Mesodermal cell (in vitro differentiated cells): ENCODE results near the gene DPF3.

Experiments
- H3K27ac ChIP-seq: 2 replicates; pipeline ENCODE4 v1.7.0; 2013; ENCODE audit warnings: mild to moderate bottlenecking, low read depth, low read length, moderate library complexity; ENCODE audit not compliant: severe bottlenecking
- H3K36me3 ChIP-seq: 2 replicates; pipeline ENCODE4 v1.7.1; 2013; ENCODE audit warnings: mild to moderate bottlenecking, low read length, moderate library complexity; ENCODE audit not compliant: control insufficient read depth, insufficient read depth
- H3K4me1 ChIP-seq: one replicate; pipeline ENCODE4 v1.7.1; 2013; ENCODE audit warnings: mild to moderate bottlenecking, low read length; ENCODE audit not compliant: insufficient read depth, control insufficient read depth, poor library complexity, severe bottlenecking
- H3K4me3 ChIP-seq: 2 replicates; pipeline ENCODE4 v1.7.0; 2013; ENCODE audit warnings: low read length, control low read depth, mild to moderate bottlenecking; ENCODE audit not compliant: insufficient read depth, poor library complexity, severe bottlenecking; ENCODE audit errors: extremely low read depth
- H3K9me3 ChIP-seq: 2 replicates; pipeline ENCODE4 v1.7.1; 2013; ENCODE audit warnings: mild to moderate bottlenecking, low read length, moderate library complexity; ENCODE audit not compliant: control insufficient read depth
- WGBS, 2 experiments: methylation state at CpG; one replicate each; pipeline ENCODE4 v1.1.5; 2013; ENCODE audit warnings: missing lambda C conversion rate in 2 of 2; ENCODE audit not compliant: insufficient coverage in 2 of 2; 5-methylcytosine and 5-hydroxymethylcytosine counted together

DPF3 gene

DNA sequence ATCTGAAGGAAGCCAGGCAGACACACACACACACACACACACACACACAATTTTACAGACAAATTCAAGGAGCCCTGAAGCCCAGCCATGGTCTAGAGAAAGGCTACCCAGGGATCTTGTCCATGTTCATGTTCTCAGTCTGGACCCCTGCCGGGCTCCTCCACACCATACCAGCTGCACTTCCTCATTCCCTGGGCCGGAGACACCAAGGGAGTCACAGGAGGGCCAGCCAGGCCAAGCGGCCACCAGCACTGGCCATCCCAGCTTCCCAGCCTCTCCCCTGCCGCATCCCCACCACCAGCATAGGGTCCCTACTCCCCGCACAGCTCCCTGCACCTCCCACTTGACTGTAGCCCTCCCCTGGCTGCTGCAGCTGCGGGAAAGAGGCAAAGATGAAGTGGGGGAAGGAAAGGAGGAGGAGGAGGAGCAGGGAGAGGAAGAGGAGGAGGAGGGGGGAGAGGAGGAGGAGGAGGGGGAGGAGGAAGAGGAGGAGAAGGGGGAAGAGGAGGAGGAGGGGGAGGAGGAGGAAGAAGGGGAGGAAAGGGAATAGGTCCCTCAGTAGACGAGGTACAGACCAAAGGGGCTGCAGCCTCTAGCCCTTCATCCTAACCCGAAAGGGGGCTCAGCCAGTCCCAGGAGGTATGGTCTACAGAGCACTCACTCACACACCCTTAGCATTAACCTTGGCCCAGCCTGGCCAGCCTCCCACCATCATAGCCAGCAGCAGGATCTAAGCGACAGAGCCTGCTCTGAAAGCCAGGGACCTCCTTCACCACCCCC, 293.2 kb downstream of the DPF3 start:
- whole genome bisulfite sequencing, 2 experiments = 57 to 70% methylated on average over 1 to 6 of the region's 9 CpGs
- peaks cover 10% of the 10 kb centered on the region for H3K4me1 ChIP-seq
- H3K4me3 ChIP-seq = no peak overlapping the region
- H3K27ac ChIP-seq = no peak overlapping the region
- no peaks in the 10 kb centered on the region for H3K36me3 ChIP-seq
- no peaks in the 10 kb centered on the region for H3K9me3 ChIP-seq

DNA sequence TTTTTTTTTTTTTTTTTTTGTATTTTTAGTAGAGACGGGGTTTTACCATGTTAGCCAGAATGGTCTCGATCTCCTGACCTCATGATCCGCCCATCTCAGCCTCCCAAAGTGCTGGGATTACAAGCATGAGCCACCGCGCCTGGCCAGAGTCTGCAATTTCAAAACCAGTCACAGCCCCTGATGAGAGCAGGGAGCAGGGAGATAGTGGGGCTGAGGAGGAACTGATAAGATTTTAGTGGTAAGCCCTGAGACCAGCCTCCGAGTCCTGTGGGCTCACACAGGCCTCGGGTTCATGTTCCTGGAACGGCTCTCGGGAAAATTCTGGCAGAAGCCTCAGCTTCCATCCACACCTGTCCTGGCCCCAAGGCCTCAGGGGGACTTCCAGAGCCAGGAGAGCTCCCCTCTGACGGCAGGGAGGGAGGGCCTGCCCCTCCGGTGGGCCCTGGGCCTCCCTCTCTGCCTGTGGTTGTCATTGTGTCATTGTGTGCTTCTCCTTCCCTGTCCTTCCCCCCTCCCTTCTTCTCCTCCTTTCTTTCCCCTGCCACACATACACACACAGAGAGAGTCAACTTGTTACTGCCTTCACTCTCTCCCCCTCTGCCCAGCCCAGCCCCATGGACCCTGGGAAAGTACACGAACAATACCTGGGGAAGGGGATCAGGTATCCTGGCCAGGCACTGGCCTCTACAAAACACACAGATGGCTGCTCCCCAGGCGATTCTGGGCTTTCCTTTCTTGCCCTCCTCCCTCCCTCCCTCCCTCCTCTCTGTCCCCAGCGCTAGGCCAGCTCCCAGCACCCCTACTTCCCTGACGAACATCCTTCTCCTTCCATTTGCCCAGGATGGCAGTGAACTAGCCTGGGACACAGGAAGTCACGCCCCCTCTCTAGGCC, 294.1 kb downstream of the DPF3 start:
- 55 to 60% methylated on average over 6 to 7 of the region's 16 CpGs for WGBS, 2 experiments
- peak overlapping the region; percentile 18 for H3K27ac ChIP-seq
- H3K9me3 ChIP-seq = no peaks in the 10 kb centered on the region

DNA sequence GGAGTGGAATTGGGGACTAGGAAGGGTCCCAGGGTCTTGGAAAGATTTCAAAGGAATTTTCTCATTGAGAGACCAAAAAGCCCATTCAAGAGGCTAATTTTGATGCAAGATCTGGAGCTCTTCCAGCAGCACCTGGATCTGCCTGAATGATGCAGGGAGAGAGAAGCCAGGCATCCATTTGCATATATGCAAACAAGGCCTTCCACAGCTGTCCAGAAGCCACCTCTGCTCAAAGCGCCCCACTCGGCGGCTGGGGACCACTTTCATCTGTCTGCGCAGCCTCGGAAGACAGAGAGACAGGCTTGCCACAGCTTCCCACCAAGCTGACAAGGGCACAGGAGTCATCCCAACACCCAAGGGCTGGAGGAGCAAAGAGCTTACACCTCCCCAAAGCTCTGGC, 295.6 kb downstream of the DPF3 start:
- Histone ChIP-seq H3K36me3 (no peaks in the 10 kb centered on the region), H3K9me3 (no peaks in the 10 kb centered on the region), H3K4me3 (no peak overlapping the region), H3K27ac (no peak overlapping the region), H3K4me1 (peaks cover 14% of the 10 kb centered on the region)
- WGBS, 2 experiments = 95 to 97% methylated on average over 5 of the region's 5 CpGs

More for the DNA sequence above, 294.1 kb downstream of the DPF3 start:
- Histone ChIP-seq H3K36me3 (no peaks in the 10 kb centered on the region), H3K4me1 (peaks cover 14% of the 10 kb centered on the region), H3K4me3 (no peak overlapping the region)

DNA sequence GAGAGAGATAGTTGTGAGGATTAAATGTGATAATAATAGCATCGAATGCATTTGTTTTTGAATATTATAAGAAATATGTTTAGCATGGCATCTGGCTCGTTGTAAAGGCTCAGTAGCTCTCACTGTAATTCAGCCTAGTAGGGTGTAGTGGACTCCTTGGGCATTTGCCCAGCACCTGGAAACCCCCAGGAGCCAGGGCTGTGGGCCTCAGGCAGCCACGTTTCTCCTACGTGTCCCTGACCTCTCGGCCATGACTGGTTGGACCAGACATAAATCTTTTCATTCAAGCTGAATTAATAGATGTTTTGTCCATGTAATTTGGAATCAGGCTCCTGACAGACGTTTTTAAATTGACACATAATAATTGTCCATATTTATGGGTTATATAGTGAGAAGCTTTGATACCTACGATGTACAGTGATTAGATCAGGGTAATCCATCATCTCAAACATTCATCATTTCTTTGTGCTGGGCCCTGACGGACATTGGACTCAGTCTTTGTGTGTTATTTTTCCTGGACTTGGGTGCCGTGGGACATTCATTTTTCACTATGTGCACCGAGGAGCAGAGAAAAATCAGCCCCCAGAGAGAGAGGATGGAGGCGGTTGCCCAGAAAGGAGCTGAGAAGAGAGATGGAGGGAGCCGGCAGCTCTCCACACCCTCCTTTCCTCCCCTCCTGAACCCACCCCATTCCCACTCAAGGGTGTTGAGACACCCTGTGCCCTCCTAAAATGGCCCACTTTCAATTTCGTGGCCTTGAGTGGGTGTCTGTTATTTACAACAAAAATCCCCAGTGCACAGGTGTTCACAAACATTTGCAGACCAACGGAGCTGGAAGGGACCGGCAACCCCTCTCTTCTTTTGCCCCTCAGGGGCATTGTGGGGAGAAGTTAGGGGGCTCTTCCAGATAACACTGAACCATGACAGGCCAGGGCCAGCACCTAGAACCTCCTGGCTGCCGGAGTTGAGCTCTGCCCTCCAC, 296.4 kb downstream of the DPF3 start:
- Histone ChIP-seq H3K4me3 (no peak overlapping the region), H3K27ac (no peak overlapping the region)
- WGBS, 2 experiments = 73 to 86% methylated on average over 6 to 10 of the region's 16 CpGs

DNA sequence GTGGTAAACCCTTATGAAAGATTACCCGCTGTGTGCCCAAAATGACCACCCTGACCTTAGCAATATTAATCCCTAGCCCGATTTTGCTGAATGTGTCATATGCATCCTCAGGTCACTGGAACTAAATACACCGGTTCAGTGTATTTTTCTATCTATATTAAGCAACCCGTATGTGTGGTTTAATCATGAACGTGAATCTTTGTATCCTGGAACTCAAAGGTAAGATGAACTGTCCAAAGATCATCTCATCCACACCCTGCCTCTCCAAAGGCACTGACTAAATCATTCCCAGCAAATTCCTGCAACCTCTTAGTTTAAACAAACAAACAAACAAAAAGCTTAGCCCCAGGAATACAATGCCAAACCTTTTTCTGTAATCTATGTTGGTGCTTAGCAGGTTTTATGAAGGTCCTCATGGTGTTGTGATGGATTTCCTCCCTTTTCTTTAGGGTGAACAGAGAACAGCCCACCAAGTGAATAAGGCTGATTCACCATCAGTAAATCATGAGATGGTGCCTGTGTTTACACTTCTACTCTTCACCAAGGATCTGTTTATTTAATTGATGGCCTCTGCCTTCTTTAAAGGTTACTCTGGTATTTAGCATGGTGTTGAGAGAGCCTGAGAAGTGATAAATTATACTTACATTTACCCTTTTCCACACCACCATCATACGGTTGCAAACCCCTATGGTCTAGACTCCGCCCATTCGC, 298.6 kb downstream of the DPF3 start:
- Histone ChIP-seq H3K27ac (no peak overlapping the region), H3K36me3 (no peaks in the 10 kb centered on the region), H3K9me3 (no peaks in the 10 kb centered on the region), H3K4me3 (no peak overlapping the region), H3K4me1 (peaks cover 5% of the 10 kb centered on the region)
- 95 to 100% methylated on average over 4 to 7 of the region's 8 CpGs for WGBS, 2 experiments

More for the DNA sequence above, 296.4 kb downstream of the DPF3 start:
- Histone ChIP-seq H3K4me1 (peaks cover 14% of the 10 kb centered on the region), H3K36me3 (no peaks in the 10 kb centered on the region), H3K9me3 (no peaks in the 10 kb centered on the region)

DNA sequence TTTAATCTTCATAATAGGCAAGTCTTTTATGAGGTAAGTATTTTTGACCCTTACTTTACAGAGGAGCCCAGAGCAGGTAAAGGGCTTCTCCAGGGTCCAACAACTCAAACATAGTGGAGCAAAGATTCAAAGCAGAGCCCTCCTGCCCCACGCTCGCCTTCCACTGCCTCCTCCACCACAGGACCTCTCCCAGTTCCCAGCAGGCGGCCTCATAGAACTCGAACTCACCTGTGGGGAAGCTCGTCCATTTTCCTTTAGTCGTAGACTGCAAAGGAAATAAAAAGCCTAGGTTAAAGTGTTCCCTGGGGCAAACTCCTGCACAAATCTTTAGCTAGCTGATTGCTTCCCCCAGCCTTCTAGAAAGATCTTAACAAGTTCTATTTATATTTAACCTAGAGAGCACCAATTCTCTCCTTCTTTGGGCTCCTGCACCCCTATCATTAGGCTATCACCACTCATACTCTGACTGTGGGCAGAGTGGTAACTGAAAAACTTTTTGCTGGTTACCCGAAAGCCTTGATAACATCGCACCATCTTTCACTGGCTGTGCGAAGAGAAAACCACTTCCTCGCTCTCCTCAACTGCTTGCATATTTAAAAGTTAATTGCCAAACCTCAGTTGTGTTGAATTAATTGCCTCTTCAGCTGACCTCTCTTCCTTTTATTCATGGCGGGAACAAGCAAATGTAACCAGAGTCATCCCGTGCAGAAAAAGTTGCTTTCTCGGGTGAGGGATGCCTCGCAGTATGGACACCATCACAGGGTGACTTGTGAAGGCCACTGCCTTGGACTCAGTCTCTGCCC, 299.6 kb downstream of the DPF3 start:
- no peaks in the 10 kb centered on the region for H3K9me3 ChIP-seq
- peaks cover 3% of the 10 kb centered on the region for H3K4me1 ChIP-seq
- no peak overlapping the region for H3K27ac ChIP-seq
- H3K4me3 ChIP-seq = no peak overlapping the region
- 93 to 96% methylated on average over 11 to 14 of the region's 14 CpGs for WGBS, 2 experiments
- H3K36me3 ChIP-seq = no peaks in the 10 kb centered on the region

DNA sequence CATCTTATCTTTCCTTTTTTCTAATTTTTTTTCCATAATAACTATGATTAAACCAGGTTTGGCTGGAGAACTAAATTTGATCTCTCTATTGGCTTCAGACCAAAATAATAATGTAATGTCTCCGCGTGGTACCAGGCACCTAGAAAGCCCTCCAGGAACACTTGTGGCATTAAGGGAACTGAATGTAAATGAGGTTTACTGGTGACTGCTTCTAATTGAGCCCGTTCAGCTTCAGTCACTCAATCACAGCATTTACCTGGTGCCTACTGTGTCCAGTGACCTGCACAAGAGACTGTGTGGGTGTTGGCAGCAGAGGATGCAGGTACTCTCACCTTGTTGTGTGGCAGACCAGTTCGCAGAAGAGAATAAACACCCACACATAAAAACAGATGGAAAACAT, 302.5 kb downstream of the DPF3 start:
- WGBS, 2 experiments = 89 to 100% methylated on average over 1 to 3 of the region's 4 CpGs
- H3K36me3 ChIP-seq = no peaks in the 10 kb centered on the region
- no peak overlapping the region for H3K27ac ChIP-seq
- H3K4me3 ChIP-seq = no peak overlapping the region
- peaks cover 3% of the 10 kb centered on the region for H3K4me1 ChIP-seq
- H3K9me3 ChIP-seq = no peaks in the 10 kb centered on the region

DNA sequence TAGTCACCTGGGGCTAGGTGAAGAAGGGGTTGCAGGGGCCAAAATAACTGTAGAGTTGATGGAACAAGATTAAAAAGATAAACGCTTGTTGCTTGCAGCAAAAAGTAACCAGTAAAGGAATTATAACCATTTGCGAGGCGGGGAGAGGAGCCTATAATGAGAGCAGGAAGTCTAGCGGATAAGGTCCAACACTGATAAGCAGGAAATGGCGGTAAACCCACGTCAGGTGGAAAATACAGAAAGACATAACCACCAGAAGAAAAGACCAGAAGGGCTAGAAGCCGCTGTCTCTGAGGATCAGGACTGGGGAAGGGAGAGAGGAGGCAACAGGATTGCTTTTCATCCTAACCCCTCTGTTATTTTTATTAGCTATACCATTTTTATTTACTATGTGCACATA, 303.3 kb downstream of the DPF3 start:
- Histone ChIP-seq H3K36me3 (no peaks in the 10 kb centered on the region), H3K4me1 (peaks cover 3% of the 10 kb centered on the region), H3K27ac (no peak overlapping the region), H3K9me3 (no peaks in the 10 kb centered on the region), H3K4me3 (no peak overlapping the region)
- WGBS, 2 experiments = 86 to 97% methylated on average over 4 to 6 of the region's 7 CpGs

DNA sequence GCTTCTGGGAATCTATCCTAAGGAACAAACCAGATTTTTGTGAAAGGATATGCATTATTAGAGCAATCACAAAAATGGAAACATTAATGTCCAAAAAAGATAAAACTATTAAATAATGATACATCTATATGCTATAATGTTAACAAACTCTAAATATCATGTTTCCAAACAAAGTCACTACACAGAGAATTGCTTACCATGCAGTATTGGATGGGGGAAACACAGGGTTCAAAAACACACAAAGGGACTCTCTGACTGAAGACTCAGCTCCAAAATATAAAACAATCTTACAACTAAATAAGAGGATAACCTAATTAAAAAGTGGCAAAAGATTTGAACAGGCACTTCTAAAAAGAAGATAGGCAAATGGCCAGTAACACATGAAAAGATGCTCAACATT, 304.2 kb downstream of the DPF3 start:
- H3K36me3 ChIP-seq = no peaks in the 10 kb centered on the region
- H3K27ac ChIP-seq = no peak overlapping the region
- H3K9me3 ChIP-seq = no peaks in the 10 kb centered on the region
- H3K4me3 ChIP-seq = no peak overlapping the region
- no peaks in the 10 kb centered on the region for H3K4me1 ChIP-seq
